H1 (cell line): ENCODE data around the gene COPA.

Experiments used
- CEBPB ChIP-seq: IDR thresholded peaks from 2 replicates; pipeline ENCODE4 v1.6.1; 2012; ENCODE audit warnings: low read depth, low read length
- CTCF ChIP-seq, 3 experiments: IDR thresholded peaks; 1 replicate in 2 of 3; 2 replicates in 1 of 3; pipeline versions ENCODE4 v1.5.1 to v1.6.1; 2011; ENCODE audit warnings: low read length in 3 of 3, mild to moderate bottlenecking in 3 of 3, inconsistent platforms in 2 of 3, low read depth in 1 of 3, moderate library complexity in 1 of 3; ENCODE audit not compliant: insufficient read depth in 1 of 3; ENCODE audit errors: control extremely low read depth in 1 of 3
- EZH2 ChIP-seq: fragments of 200-600 bp; sonication (generic); IDR thresholded peaks from 2 replicates; pipeline ENCODE4 v1.7.1; 2012; ENCODE audit warnings: low read depth, mild to moderate bottlenecking, moderate library complexity, low read length, inconsistent platforms; ENCODE audit not compliant: severe bottlenecking
- GABPA ChIP-seq: IDR thresholded peaks from 2 replicates; pipeline ENCODE4 v1.6.1; 2011; ENCODE audit warnings: mild to moderate bottlenecking, low read length, moderate library complexity, borderline replicate concordance; ENCODE audit not compliant: insufficient read depth
- MAFK ChIP-seq: IDR thresholded peaks from 2 replicates; pipeline ENCODE4 v1.6.1; 2012; ENCODE audit warnings: low read depth, mild to moderate bottlenecking, improper control_type of control experiment, low read length
- NRF1 ChIP-seq: IDR thresholded peaks from 2 replicates; pipeline ENCODE4 v1.6.1; 2011; ENCODE audit warnings: mild to moderate bottlenecking, low read depth, low read length, improper control_type of control experiment
- PHF8 ChIP-seq: fragments of 200-600 bp; sonication (generic); conservative IDR thresholded peaks from 2 replicates; pipeline ENCODE4 v1.7.1; 2012; ENCODE audit warnings: low read depth, mild to moderate bottlenecking, inconsistent platforms, low read length, moderate library complexity
- POLR2A ChIP-seq, 2 experiments: IDR thresholded peaks; 1 replicate in 1 of 2; 2 replicates in 1 of 2; pipeline ENCODE4 v1.6.1; 2011; ENCODE audit warnings: low read depth in 2 of 2, low read length in 2 of 2, mild to moderate bottlenecking in 2 of 2; ENCODE audit errors: control extremely low read depth in 1 of 2
- POLR2AphosphoS5 ChIP-seq: IDR thresholded peaks from 2 replicates; pipeline ENCODE4 v1.6.1; 2011; ENCODE audit warnings: low read depth, low read length
- RBBP5 ChIP-seq: IDR thresholded peaks from 2 replicates; pipeline ENCODE4 v1.7.1; 2012; ENCODE audit warnings: low read depth, mild to moderate bottlenecking, inconsistent platforms, low read length, moderate library complexity, borderline replicate concordance
- SP1 ChIP-seq: IDR thresholded peaks from 2 replicates; pipeline ENCODE4 v1.6.1; 2011; ENCODE audit warnings: low read depth, low read length
- SRF ChIP-seq: IDR thresholded peaks from 2 replicates; pipeline ENCODE4 v1.6.1; 2011; ENCODE audit warnings: mild to moderate bottlenecking, low read depth, low read length, moderate library complexity
- TAF1 ChIP-seq: IDR thresholded peaks from 2 replicates; pipeline ENCODE4 v1.6.1; 2011; ENCODE audit warnings: mild to moderate bottlenecking, low read depth, low read length

GRCh38 chr1:160342953-160343869 is at the start of gene COPA, which contains the start of gene NCSTN:
- TF ChIP-seq MAFK, result no peak
- peak; percentile 87 for TF ChIP-seq RBBP5
- no peak for TF ChIP-seq EZH2
- TF ChIP-seq CTCF (IDR thresholded peaks at IDR 0.05; ENCODE audit: control extremely low read depth in 1 of 3, insufficient read depth in 1 of 3, low read depth in 1 of 3, low read length in 3 of 3), result no peak
- TF ChIP-seq PHF8, result peak; percentile 81
- TF ChIP-seq CEBPB, result no peak
- TF ChIP-seq NRF1, result no peak
- peak; percentile 61 for TF ChIP-seq POLR2AphosphoS5
- peak; percentile 86 to 95 for TF ChIP-seq POLR2A (IDR thresholded peaks at IDR 0.05; ENCODE audit: control extremely low read depth in 1 of 2, low read depth in 2 of 2, low read length in 2 of 2)
- peak; percentile 94 for TF ChIP-seq GABPA
- TF ChIP-seq TAF1, result peak; percentile 97
- no peak for TF ChIP-seq SRF
- TF ChIP-seq SP1, result no peak
